Fibroblast of lung (primary cell): ENCODE results near the gene FAM78A. TPM values are rescaled to one million over a fixed set of nuclear protein-coding genes. Genes with fewer than 3 reads are reported as not detected.
A peak's percentile ranks its signal among the peaks of the same experiment; 100 is the strongest.

Source experiments
- DNase-seq, 2 donors: peaks; one replicate each; pipeline versions ENCODE4 v3.0.0 to v3.0.0-alpha.2; 2010; ENCODE audit warnings: low read depth in 2 of 2
- H2AFZ ChIP-seq: 2 replicates; pipeline ENCODE4 v1.5.1; 2012; ENCODE audit warnings: low read length, control low read depth, inconsistent platforms
- H3K27ac ChIP-seq: 2 replicates; pipeline ENCODE4 v1.5.1; 2011; ENCODE audit warnings: low read length, control low read depth; ENCODE audit not compliant: insufficient read depth
- H3K27me3 ChIP-seq: 2 replicates; pipeline ENCODE4 v1.5.1; 2011; ENCODE audit warnings: mild to moderate bottlenecking, low read length; ENCODE audit not compliant: control insufficient read depth, insufficient read depth
- H3K36me3 ChIP-seq: 2 replicates; pipeline ENCODE4 v1.5.1; 2011; ENCODE audit warnings: low read length; ENCODE audit not compliant: control insufficient read depth, insufficient read depth
- H3K4me1 ChIP-seq: 2 replicates; pipeline ENCODE4 v1.5.1; 2011; ENCODE audit warnings: low read length; ENCODE audit not compliant: control insufficient read depth, insufficient read depth; ENCODE audit errors: extremely low read depth
- H3K4me2 ChIP-seq: 2 replicates; pipeline ENCODE4 v1.5.1; 2011; ENCODE audit warnings: low read length, control low read depth; ENCODE audit not compliant: insufficient read depth; ENCODE audit errors: extremely low read depth
- H3K4me3 ChIP-seq, 4 experiments: fragments of 200-600 bp in 1 of 4; sonication (generic) in 1 of 4; replicated peaks in 1 of 4; 2 replicates each; pipeline ENCODE4 v1.5.1; 2011 to 2016; ENCODE audit warnings: low read length in 4 of 4, low read depth in 3 of 4, mild to moderate bottlenecking in 3 of 4, control low read depth in 2 of 4, inconsistent platforms in 1 of 4, mixed read lengths in 1 of 4; ENCODE audit not compliant: insufficient read depth in 1 of 4; ENCODE audit errors: control extremely low read depth in 1 of 4
- H3K79me2 ChIP-seq: 2 replicates; pipeline ENCODE4 v1.5.1; 2012; ENCODE audit warnings: mild to moderate bottlenecking, low read length, inconsistent platforms; ENCODE audit not compliant: control insufficient read depth, insufficient read depth
- H3K9ac ChIP-seq: 2 replicates; pipeline ENCODE4 v1.5.1; 2011; ENCODE audit warnings: mild to moderate bottlenecking, low read length, control low read depth; ENCODE audit not compliant: insufficient read depth
- H3K9me3 ChIP-seq: 2 replicates; pipeline ENCODE4 v1.5.1; 2012; ENCODE audit warnings: low read depth, low read length; ENCODE audit not compliant: control insufficient read depth, insufficient read depth
- H4K20me1 ChIP-seq: 2 replicates; pipeline ENCODE4 v1.5.1; 2011; ENCODE audit warnings: low read length; ENCODE audit not compliant: control insufficient read depth, insufficient read depth; ENCODE audit errors: extremely low read depth
- EZH2 ChIP-seq: IDR thresholded peaks from 2 replicates; pipeline ENCODE4 v1.5.1; 2012; ENCODE audit warnings: low read length, control low read depth, mild to moderate bottlenecking; ENCODE audit errors: missing control alignments
- polyA plus RNA-seq, 2 donors: library from polyadenylated mRNA; depleted of rRNA in 1 of 2; stranded (reverse) in 1 of 2; unstranded in 1 of 2; fragments of >200 nt; gene quantifications; 2 replicates each; pipeline ENCODE4 v1.2.1, GENCODE V29; 2011 to 2012; ENCODE audit warnings: missing spikeins in 1 of 2
- total RNA-seq: library from RNA; depleted of rRNA; stranded (reverse); fragments of >200 nt; gene quantifications from 2 replicates; pipeline ENCODE4 v1.2.1, GENCODE V29; 2014
- TF ChIP-seq, protein P1 (sequence below), 2 donors: IDR thresholded peaks in 1 of 2; conservative IDR thresholded peaks in 1 of 2; 1 replicate in 1 of 2; 2 replicates in 1 of 2; pipeline ENCODE4 v1.5.1; 2011 to 2012; ENCODE audit warnings: low read length in 2 of 2, control low read depth in 1 of 2, inconsistent platforms in 1 of 2, low read depth in 1 of 2, mild to moderate bottlenecking in 1 of 2

FAM78A gene
- total and polyA plus RNA-seq, 2 donors (not counting 1 experiment from before 2014, with no cell fraction given): 0.26 to 0.33 TPM

DNA sequence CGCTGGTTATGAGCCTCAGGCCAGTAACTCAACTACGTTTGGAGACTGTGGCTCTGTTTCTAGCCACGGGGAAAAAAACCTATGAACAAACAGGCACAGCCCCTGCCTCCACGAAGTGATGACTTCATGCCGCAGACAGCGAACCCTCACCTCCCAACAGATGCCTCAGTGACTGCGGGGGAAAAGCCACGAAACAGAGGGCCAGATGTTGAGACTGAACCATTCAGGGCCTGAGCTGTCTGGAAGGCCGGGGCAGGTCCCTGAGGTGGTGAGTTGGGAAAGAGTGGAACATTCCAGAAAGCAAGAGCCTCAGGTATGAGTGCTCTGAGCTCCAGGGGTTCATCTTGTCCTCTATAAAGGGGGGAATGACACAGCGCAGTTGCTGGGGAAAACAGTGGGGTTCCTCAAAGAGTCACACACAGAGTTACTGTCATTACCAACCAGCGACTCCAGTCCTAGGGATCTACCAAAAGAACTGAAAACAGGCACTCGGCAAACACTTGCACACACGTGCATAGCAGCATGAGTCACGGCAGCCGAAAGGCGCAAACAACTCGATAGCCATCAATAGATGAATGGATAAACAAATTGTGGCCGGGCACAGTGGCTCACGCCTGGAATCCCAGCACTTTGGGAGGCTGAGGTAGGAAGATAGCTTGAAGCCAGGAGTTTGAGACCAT is 28.5 kb upstream of the FAM78A start:
- Histone ChIP-seq H3K4me1 (no peaks in the 10 kb centered on the region), H3K9me3 (no peaks in the 10 kb centered on the region), H3K4me3 (no peak overlapping the region), H3K79me2 (no peaks in the 10 kb centered on the region), H3K36me3 (no peaks in the 10 kb centered on the region), H3K4me2 (no peak overlapping the region), H3K27me3 (no peaks in the 10 kb centered on the region), H3K27ac (no peak overlapping the region), H3K9ac (no peak overlapping the region), H4K20me1 (no peaks in the 10 kb centered on the region), H2AFZ (no peak overlapping the region)
- DNase-seq: peak in 1 of 2 donors; percentile 44
- TF ChIP-seq, protein P1, sequence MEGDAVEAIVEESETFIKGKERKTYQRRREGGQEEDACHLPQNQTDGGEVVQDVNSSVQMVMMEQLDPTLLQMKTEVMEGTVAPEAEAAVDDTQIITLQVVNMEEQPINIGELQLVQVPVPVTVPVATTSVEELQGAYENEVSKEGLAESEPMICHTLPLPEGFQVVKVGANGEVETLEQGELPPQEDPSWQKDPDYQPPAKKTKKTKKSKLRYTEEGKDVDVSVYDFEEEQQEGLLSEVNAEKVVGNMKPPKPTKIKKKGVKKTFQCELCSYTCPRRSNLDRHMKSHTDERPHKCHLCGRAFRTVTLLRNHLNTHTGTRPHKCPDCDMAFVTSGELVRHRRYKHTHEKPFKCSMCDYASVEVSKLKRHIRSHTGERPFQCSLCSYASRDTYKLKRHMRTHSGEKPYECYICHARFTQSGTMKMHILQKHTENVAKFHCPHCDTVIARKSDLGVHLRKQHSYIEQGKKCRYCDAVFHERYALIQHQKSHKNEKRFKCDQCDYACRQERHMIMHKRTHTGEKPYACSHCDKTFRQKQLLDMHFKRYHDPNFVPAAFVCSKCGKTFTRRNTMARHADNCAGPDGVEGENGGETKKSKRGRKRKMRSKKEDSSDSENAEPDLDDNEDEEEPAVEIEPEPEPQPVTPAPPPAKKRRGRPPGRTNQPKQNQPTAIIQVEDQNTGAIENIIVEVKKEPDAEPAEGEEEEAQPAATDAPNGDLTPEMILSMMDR (conservative IDR thresholded peaks at IDR 0.05 in 1 of 2, IDR thresholded peaks at IDR 0.05 in 1 of 2; ENCODE audit: low read depth in 1 of 2, low read length in 2 of 2): no peak
- TF ChIP-seq EZH2: no peak

DNA sequence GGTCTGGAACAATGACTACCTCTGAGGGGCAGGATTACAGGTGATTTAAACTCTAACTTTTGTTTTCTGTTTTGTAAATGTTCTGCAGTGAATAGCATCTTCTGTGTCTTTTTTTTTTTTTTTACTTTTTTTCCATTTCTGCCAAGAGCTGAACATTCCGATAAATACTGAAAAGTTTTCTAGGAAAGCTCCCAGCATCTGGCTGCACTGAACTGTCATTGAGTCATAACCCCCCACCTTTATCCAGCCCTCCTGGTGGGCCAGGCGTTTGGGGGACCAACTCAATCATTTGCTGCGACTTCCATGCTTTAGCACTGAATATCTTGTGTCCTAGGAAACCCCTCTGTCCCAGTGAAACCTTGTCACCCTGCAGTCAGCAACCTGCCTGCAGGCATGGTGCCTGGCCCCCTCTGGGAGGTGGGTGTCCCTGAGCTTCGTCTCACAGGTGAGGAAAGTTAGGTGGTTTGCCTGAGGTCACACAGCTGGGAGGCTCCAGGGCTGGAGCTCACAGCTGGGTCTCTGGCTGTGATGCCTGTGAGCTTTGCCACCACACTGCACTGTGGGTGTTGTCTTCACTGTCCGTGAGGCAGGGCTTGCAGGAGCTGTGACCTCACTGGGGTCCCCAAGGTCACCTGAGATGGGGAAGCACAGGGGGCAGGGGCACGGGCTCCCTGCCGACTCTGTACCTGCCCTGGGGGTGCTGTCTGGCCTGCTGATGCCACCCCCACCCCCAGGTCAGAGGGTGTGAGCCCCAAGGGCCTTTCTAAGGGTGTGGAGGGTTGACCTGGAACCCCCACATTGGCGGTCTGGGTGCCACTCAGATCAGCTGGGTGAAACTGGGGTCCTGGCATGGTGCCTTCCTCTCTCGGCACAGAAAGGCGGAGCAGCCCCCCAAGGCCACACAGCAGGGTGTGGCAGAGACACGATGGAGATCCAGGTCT is 27.3 kb upstream of the FAM78A start:
- H4K20me1 ChIP-seq: no peaks in the 10 kb centered on the region
- no peaks in the 10 kb centered on the region for H3K27me3 ChIP-seq
- no peaks in the 10 kb centered on the region for H3K9me3 ChIP-seq
- H3K9ac ChIP-seq: no peak overlapping the region
- TF ChIP-seq EZH2: no peak
- TF ChIP-seq, protein P1 (conservative IDR thresholded peaks at IDR 0.05 in 1 of 2, IDR thresholded peaks at IDR 0.05 in 1 of 2; ENCODE audit: low read depth in 1 of 2, low read length in 2 of 2): no peak
- H3K4me2 ChIP-seq: no peak overlapping the region
- H3K27ac ChIP-seq: no peak overlapping the region
- no peak for DNase-seq
- no peak overlapping the region for H3K4me3 ChIP-seq
- no peak overlapping the region for H2AFZ ChIP-seq
- no peaks in the 10 kb centered on the region for H3K36me3 ChIP-seq
- no peaks in the 10 kb centered on the region for H3K4me1 ChIP-seq
- H3K79me2 ChIP-seq: no peaks in the 10 kb centered on the region

DNA sequence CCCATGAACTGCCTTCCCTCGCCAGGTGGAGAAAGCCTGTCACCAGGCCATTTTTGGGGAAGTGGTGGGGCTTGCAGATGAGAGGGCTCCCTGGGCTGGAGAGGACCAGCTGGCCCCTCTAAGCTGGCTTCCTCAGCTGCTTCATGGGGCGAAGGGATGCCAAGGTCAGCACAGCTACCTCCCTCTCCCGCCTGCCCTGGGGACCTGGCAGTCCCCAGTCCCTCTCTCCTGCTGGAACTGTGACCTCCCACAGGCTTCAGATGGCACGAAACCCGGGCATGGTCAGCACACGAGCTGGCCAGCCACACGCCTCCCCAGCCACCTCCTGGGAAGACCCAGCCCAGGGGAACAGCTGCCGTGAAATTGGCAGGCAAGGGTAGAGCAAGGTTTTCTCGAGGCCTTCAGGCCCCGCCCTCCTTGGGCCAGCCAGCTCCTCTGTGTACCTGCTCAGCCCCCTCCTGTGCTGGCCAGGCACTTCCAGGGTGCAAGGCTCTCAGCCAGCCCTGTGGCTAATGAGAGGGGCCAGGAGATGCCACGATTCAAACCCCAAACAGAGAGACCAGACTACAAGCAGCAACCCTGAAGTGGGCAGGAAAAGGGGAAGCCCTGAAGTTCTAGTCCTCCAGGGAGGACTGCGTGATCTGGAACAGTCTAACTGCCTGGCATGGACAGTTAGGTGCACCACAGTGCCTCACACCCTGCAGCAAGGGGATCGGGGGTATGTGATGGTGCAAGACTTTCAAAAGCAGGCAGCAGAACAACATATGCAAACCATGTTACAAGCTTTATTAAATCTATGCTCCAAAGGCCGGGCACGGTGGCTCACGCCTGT is 26.1 kb upstream of the FAM78A start:
- Histone ChIP-seq H3K27ac (no peak overlapping the region), H2AFZ (no peak overlapping the region), H3K4me2 (no peak overlapping the region), H3K4me3 (no peak overlapping the region), H3K79me2 (no peaks in the 10 kb centered on the region), H3K36me3 (no peaks in the 10 kb centered on the region), H4K20me1 (no peaks in the 10 kb centered on the region), H3K9ac (no peak overlapping the region), H3K27me3 (no peaks in the 10 kb centered on the region), H3K4me1 (no peaks in the 10 kb centered on the region), H3K9me3 (no peaks in the 10 kb centered on the region)
- TF ChIP-seq, protein P1 (conservative IDR thresholded peaks at IDR 0.05 in 1 of 2, IDR thresholded peaks at IDR 0.05 in 1 of 2; ENCODE audit: low read depth in 1 of 2, low read length in 2 of 2): no peak
- no peak for TF ChIP-seq EZH2
- no peak for DNase-seq
